ENCODE measurements around the gene PTCD2. TPM values are rescaled to one million over a fixed set of nuclear protein-coding genes. Genes with fewer than 3 reads are reported as not detected.
"Not testable (repeated sequence)": the region's sequence is repeated elsewhere in the genome, so short reads cannot be mapped to it uniquely, and the experiment has no call there.

The PTCD2 gene
- total and polyA plus RNA-seq, 4 experiments from 2014 or later, result 4.1 to 12.0 (median 8.9) TPM

GRCh38 chr5:72402381-72402890, 82.3 kb downstream of the PTCD2 start:
- no peak overlapping the region for H3K27ac Mint-ChIP-seq
- peaks cover 3 to 4% of the 10 kb centered on the region in 2 donors for H3K27me3 Mint-ChIP-seq
- POLR2A ChIA-PET (ENCODE audit: partially characterized antibody), result no interaction called here
- Histone ChIP-seq H3K4me3 (ENCODE audit: low read length in 2 of 2) (no peak overlapping the region), H3K27ac (ENCODE audit: low read depth, low read length) (no peak overlapping the region), H3K36me3 (ENCODE audit: insufficient read depth, low read length) (no peaks in the 10 kb centered on the region), H3K9me3 (ENCODE audit: control insufficient read depth in 1 of 2, low read length in 2 of 2) (no peaks in the 10 kb centered on the region), H3K4me1 (ENCODE audit: insufficient read depth, low read length) (no peaks in the 10 kb centered on the region), H3K27me3 (ENCODE audit: insufficient read depth, low read length) (no peaks in the 10 kb centered on the region)
- CTCF ChIA-PET (ENCODE audit: partially characterized antibody), result no interaction called here
- H3K36me3 Mint-ChIP-seq, result peaks cover 2 to 4% of the 10 kb centered on the region in 2 donors
- no peak for DNase-seq
- H3K9me3 Mint-ChIP-seq, result peaks cover 8 to 41% (median 29%) of the 10 kb centered on the region in 8 donors
- intact Hi-C loops (cut with micrococcal nuclease), result no loop called here
- no peaks in the 10 kb centered on the region for H3K4me1 Mint-ChIP-seq
- H3K4me3 Mint-ChIP-seq, result no peak overlapping the region

DNA sequence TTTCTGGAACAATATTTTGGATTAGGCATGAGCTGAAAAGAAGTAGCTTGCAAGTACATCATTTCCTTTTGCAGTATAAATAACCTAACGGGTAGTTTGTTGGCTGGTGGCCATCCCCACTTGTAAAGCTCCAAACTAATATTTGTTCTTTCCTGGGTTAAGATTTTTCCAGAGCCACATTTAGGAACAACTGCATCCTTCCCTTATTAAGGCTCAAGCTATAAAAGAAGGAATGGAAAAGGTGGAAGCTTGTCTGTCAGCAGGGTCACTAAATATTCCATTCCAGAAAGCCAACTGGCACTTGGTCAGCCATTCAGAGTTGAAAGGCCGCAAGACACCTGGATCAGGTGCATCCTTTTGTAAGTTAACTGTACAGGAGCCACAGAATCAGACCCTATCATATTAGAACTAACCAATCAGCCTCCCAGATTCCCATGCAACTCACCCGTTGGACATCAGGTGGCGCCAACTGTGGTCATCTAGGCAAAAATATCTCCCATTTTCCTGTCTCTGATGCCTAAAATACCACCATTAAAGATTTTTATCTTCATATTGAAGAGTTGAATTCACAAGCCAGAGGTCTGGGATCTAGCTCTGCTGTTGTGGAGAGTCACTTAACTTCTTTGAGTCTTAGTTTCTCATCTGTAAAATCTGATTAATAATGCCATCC, 82.9 kb downstream of the PTCD2 start:
- H3K27me3 Mint-ChIP-seq, result peaks cover 3 to 6% of the 10 kb centered on the region in 2 donors
- H3K9me3 Mint-ChIP-seq, result peaks cover 8 to 41% (median 29%) of the 10 kb centered on the region in 8 donors
- DNase-seq, result no peak
- ChIA-PET CTCF (ENCODE audit: partially characterized antibody) (no interaction called here), POLR2A (ENCODE audit: partially characterized antibody) (no interaction called here)
- peaks cover 2 to 4% of the 10 kb centered on the region in 2 donors for H3K36me3 Mint-ChIP-seq
- no peak overlapping the region for H3K4me3 Mint-ChIP-seq
- no peak overlapping the region for H3K4me3 ChIP-seq (ENCODE audit: low read length in 2 of 2)
- no peaks in the 10 kb centered on the region for H3K4me1 ChIP-seq (ENCODE audit: insufficient read depth, low read length)
- H3K36me3 ChIP-seq (ENCODE audit: insufficient read depth, low read length), result no peaks in the 10 kb centered on the region
- H3K27ac ChIP-seq (ENCODE audit: low read depth, low read length), result no peak overlapping the region
- no peaks in the 10 kb centered on the region for H3K27me3 ChIP-seq (ENCODE audit: insufficient read depth, low read length)
- no peaks in the 10 kb centered on the region for H3K4me1 Mint-ChIP-seq
- intact Hi-C loops (cut with micrococcal nuclease), result no loop called here
- H3K9me3 ChIP-seq (ENCODE audit: control insufficient read depth in 1 of 2, low read length in 2 of 2), result no peaks in the 10 kb centered on the region
- no peak overlapping the region for H3K27ac Mint-ChIP-seq

- H3K27ac ChIP-seq (ENCODE audit: low read depth, low read length); intact Hi-C loops (cut with micrococcal nuclease); H3K4me3 ChIP-seq (ENCODE audit: low read length in 2 of 2); H3K4me3 Mint-ChIP-seq; H3K9me3 ChIP-seq (ENCODE audit: control insufficient read depth in 1 of 2, low read length in 2 of 2); H3K27me3 ChIP-seq (ENCODE audit: insufficient read depth, low read length); H3K27me3 Mint-ChIP-seq; H3K4me1 Mint-ChIP-seq; CTCF ChIA-PET (ENCODE audit: partially characterized antibody); H3K27ac Mint-ChIP-seq; H3K36me3 Mint-ChIP-seq; H3K4me1 ChIP-seq (ENCODE audit: insufficient read depth, low read length); POLR2A ChIA-PET (ENCODE audit: partially characterized antibody); H3K36me3 ChIP-seq (ENCODE audit: insufficient read depth, low read length); DNase-seq: not testable (repeated sequence)
- H3K9me3 Mint-ChIP-seq, result peaks cover 8 to 32% (median 25%) of the 10 kb centered on the region in 8 donors
Observed at GRCh38 chr5:72404771-72405170, 84.6 kb downstream of the PTCD2 start.

- Mint-ChIP-seq H3K27me3 (peaks cover 7 to 8% of the 10 kb centered on the region in 2 donors), H3K4me3 (no peak overlapping the region), H3K9me3 (peaks cover 2 to 13% (median 8%) of the 10 kb centered on the region in 8 donors), H3K27ac (no peak overlapping the region), H3K4me1 (no peaks in the 10 kb centered on the region), H3K36me3 (peaks cover 0 to under 1% of the 10 kb centered on the region in 2 donors)
- ChIA-PET POLR2A (ENCODE audit: partially characterized antibody) (no interaction called here), CTCF (ENCODE audit: partially characterized antibody) (no interaction called here)
- no peak for DNase-seq
- Histone ChIP-seq H3K4me1 (ENCODE audit: insufficient read depth, low read length) (no peaks in the 10 kb centered on the region), H3K36me3 (ENCODE audit: insufficient read depth, low read length) (no peaks in the 10 kb centered on the region), H3K27me3 (ENCODE audit: insufficient read depth, low read length) (peaks cover under 1% of the 10 kb centered on the region), H3K27ac (ENCODE audit: low read depth, low read length) (no peak overlapping the region), H3K9me3 (ENCODE audit: control insufficient read depth in 1 of 2, low read length in 2 of 2) (no peaks in the 10 kb centered on the region), H3K4me3 (ENCODE audit: low read length in 2 of 2) (no peak overlapping the region)
- intact Hi-C loops (cut with micrococcal nuclease), result no loop called here
Observed at GRCh38 chr5:72407078-72407477, 86.9 kb downstream of the PTCD2 start.

DNA sequence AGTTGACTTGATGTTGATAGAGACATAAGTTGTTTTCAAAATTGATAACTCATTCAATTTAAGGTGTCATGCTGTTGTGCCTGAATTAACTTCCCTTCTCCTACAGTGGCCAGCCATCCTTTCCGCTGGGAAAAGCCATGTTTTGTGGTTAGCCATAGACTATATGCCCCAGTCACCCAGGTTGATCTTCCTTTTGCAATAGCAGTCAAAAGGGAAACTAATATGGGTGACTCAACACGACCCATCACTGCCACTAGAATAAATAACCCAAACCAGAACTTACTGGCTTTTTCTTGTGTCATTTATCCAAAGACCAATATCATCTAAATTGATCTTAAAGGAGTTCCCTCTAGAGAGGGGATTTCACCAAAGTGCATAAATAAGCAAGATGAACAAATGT, 87.4 kb downstream of the PTCD2 start:
- Mint-ChIP-seq H3K36me3 (no peaks in the 10 kb centered on the region), H3K27me3 (peaks cover 7 to 8% of the 10 kb centered on the region in 2 donors), H3K27ac (no peak overlapping the region), H3K4me1 (no peaks in the 10 kb centered on the region), H3K4me3 (no peak overlapping the region), H3K9me3 (peaks cover 0 to 10% (median 5%) of the 10 kb centered on the region in 8 donors)
- ChIA-PET CTCF (ENCODE audit: partially characterized antibody) (no interaction called here), POLR2A (ENCODE audit: partially characterized antibody) (no interaction called here)
- DNase-seq, result no peak
- peaks cover 5% of the 10 kb centered on the region for H3K27me3 ChIP-seq (ENCODE audit: insufficient read depth, low read length)
- H3K9me3 ChIP-seq (ENCODE audit: control insufficient read depth in 1 of 2, low read length in 2 of 2), result no peaks in the 10 kb centered on the region
- no peak overlapping the region for H3K27ac ChIP-seq (ENCODE audit: low read depth, low read length)
- H3K4me3 ChIP-seq (ENCODE audit: low read length in 2 of 2), result no peak overlapping the region
- no peaks in the 10 kb centered on the region for H3K36me3 ChIP-seq (ENCODE audit: insufficient read depth, low read length)
- no peaks in the 10 kb centered on the region for H3K4me1 ChIP-seq (ENCODE audit: insufficient read depth, low read length)
- intact Hi-C loops (cut with micrococcal nuclease), result no loop called here

DNA sequence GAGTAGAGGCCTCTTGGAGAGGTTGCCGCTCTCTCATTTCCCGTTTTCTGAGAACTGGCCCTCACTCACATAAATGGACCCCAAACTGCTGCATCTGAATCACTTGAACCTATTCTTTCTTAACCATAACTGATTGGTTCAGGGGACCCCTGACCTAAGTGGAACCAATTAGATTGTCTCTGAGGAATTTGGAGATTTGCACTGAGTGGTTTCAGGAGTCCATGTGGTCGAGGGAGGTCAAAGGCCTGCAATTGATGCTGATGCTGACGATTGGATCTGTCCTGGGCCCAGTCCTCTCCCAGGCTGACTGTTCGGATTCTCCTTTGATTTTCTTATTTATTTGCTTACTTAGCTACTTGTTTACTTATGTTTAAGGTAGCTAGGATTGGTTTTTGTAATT, 88.0 kb downstream of the PTCD2 start:
- H3K27ac ChIP-seq (ENCODE audit: low read depth, low read length), result no peak overlapping the region
- peaks cover 6% of the 10 kb centered on the region for H3K27me3 ChIP-seq (ENCODE audit: insufficient read depth, low read length)
- Mint-ChIP-seq H3K4me3 (no peak overlapping the region), H3K36me3 (no peaks in the 10 kb centered on the region), H3K27ac (no peak overlapping the region), H3K4me1 (no peaks in the 10 kb centered on the region), H3K27me3 (peaks cover 7 to 8% of the 10 kb centered on the region in 2 donors), H3K9me3 (peaks cover 0 to 10% (median 5%) of the 10 kb centered on the region in 8 donors)
- ChIA-PET CTCF (ENCODE audit: partially characterized antibody) (interaction anchor here (0.5 kb wide), 1 partner anchor 115 kb away, joined by 3 read pairs; no protein-coding TSS in a partner anchor), POLR2A (ENCODE audit: partially characterized antibody) (no interaction called here)
- no peaks in the 10 kb centered on the region for H3K36me3 ChIP-seq (ENCODE audit: insufficient read depth, low read length)
- H3K9me3 ChIP-seq (ENCODE audit: control insufficient read depth in 1 of 2, low read length in 2 of 2), result no peaks in the 10 kb centered on the region
- H3K4me1 ChIP-seq (ENCODE audit: insufficient read depth, low read length), result no peaks in the 10 kb centered on the region
- H3K4me3 ChIP-seq (ENCODE audit: low read length in 2 of 2), result no peak overlapping the region
- intact Hi-C loops (cut with micrococcal nuclease), result no loop called here
- no peak for DNase-seq

DNA sequence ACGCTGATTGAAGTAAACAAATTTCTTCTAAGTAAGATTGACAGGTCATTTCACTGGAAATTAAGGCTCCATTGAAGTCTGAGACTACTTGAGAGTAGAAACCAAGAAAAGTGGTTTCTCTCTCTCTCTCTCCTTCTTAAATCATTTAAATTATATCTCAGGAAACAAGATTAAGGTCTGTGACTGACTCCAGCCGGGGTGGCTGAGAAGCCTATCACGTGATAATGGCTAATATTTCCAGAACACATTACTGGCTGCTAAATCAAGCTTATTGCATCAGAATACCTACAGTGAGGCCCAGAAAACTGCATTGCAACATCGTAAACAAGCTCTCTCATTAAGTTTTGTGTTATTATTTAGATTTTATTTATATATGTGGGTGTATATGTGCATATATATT, 88.4 kb downstream of the PTCD2 start:
- H3K36me3 Mint-ChIP-seq, result no peaks in the 10 kb centered on the region
- no peak overlapping the region for H3K4me3 ChIP-seq (ENCODE audit: low read length in 2 of 2)
- H3K27me3 ChIP-seq (ENCODE audit: insufficient read depth, low read length), result peaks cover 6% of the 10 kb centered on the region
- no peaks in the 10 kb centered on the region for H3K4me1 ChIP-seq (ENCODE audit: insufficient read depth, low read length)
- intact Hi-C loops (cut with micrococcal nuclease), result no loop called here
- ChIA-PET CTCF (ENCODE audit: partially characterized antibody) (interaction anchor here (0.5 kb wide), 1 partner anchor 115 kb away, joined by 3 read pairs; no protein-coding TSS in a partner anchor), POLR2A (ENCODE audit: partially characterized antibody) (no interaction called here)
- peaks cover 0 to 9% (median 3%) of the 10 kb centered on the region in 8 donors for H3K9me3 Mint-ChIP-seq
- no peak overlapping the region for H3K27ac ChIP-seq (ENCODE audit: low read depth, low read length)
- no peak overlapping the region for H3K4me3 Mint-ChIP-seq
- no peaks in the 10 kb centered on the region for H3K4me1 Mint-ChIP-seq
- DNase-seq, result no peak
- H3K36me3 ChIP-seq (ENCODE audit: insufficient read depth, low read length), result no peaks in the 10 kb centered on the region
- H3K27me3 Mint-ChIP-seq, result peaks cover 7 to 8% of the 10 kb centered on the region in 2 donors
- H3K27ac Mint-ChIP-seq, result no peak overlapping the region
- no peaks in the 10 kb centered on the region for H3K9me3 ChIP-seq (ENCODE audit: control insufficient read depth in 1 of 2, low read length in 2 of 2)
